Keratinocyte (primary cell): ENCODE results near the gene PIGM.

Experiments
- EZH2 ChIP-seq: IDR thresholded peaks from one replicate; pipeline ENCODE4 v1.6.1; 2012; ENCODE audit warnings: inconsistent platforms, mild to moderate bottlenecking, low read length, moderate library complexity
- TF ChIP-seq, protein P1 (sequence below), 3 experiments: IDR thresholded peaks in 1 of 3; conservative IDR thresholded peaks in 1 of 3; optimal IDR thresholded peaks in 1 of 3; 2 replicates in 2 of 3; 3 replicates in 1 of 3; pipeline versions ENCODE3 to v1.5.1; 2011; ENCODE audit warnings: low read length in 3 of 3, mild to moderate bottlenecking in 3 of 3, moderate library complexity in 2 of 3, control low read depth in 1 of 3, inconsistent platforms in 1 of 3; ENCODE audit not compliant: insufficient read depth in 2 of 3; ENCODE audit errors: extremely low read depth in 1 of 3

DNA sequence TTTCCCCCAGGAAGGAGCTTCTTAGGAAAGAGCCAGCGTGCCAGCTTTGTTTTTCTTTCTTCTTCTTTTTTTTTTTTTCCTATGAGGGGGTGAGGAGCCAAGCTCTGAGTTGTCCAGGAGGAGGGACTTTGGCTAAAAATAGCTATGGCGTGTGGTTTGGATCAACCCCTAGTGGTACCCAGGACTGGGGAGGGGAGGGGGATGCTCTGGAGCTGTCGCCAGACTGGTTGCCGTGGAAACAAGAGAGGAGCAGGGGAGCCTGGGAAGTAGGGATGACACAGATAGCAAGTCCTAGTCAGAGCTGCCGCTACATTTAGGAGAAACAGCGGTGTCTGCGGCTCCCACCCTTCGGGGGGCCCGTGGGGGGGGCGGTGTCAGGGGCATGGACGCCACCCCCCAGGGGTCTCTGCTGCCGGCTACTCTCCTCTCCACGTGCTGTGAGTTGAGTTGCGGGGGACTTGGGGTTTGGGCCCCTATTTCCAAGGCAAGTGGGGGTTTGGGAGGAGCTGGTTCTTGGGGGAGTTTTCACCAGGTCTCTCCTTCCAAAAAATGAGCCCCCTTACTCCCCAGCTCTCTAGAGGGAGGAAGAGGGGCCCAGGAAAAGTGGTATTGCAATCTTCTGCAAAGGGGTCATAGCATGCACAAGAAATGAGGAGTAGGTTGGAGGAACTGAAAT is 49.6 kb upstream of the PIGM start, which contains the start of gene KCNJ9:
- TF ChIP-seq, protein P1, sequence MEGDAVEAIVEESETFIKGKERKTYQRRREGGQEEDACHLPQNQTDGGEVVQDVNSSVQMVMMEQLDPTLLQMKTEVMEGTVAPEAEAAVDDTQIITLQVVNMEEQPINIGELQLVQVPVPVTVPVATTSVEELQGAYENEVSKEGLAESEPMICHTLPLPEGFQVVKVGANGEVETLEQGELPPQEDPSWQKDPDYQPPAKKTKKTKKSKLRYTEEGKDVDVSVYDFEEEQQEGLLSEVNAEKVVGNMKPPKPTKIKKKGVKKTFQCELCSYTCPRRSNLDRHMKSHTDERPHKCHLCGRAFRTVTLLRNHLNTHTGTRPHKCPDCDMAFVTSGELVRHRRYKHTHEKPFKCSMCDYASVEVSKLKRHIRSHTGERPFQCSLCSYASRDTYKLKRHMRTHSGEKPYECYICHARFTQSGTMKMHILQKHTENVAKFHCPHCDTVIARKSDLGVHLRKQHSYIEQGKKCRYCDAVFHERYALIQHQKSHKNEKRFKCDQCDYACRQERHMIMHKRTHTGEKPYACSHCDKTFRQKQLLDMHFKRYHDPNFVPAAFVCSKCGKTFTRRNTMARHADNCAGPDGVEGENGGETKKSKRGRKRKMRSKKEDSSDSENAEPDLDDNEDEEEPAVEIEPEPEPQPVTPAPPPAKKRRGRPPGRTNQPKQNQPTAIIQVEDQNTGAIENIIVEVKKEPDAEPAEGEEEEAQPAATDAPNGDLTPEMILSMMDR (optimal IDR thresholded peaks at IDR 0.05 in 1 of 3, IDR thresholded peaks at IDR 0.05 in 1 of 3, conservative IDR thresholded peaks at IDR 0.05 in 1 of 3; ENCODE audit: extremely low read depth in 1 of 3, insufficient read depth in 2 of 3, low read length in 3 of 3): no peak
- no peak for TF ChIP-seq EZH2
